Astrocyte of the cerebellum (primary cell): ENCODE results near the gene CDH18.

Source experiments
- DNase-seq: peaks from one replicate; pipeline ENCODE4 v3.0.0-alpha.2; 2011; ENCODE audit warnings: low read depth
- H3K4me3 ChIP-seq: 2 replicates; pipeline ENCODE4 v1.5.1; 2011; ENCODE audit warnings: mild to moderate bottlenecking, low read depth, low read length, moderate library complexity
- CTCF ChIP-seq: IDR thresholded peaks from 2 replicates; pipeline ENCODE4 v1.5.1; 2012; ENCODE audit warnings: low read length, low read depth, moderate library complexity, mild to moderate bottlenecking; ENCODE audit errors: missing control alignments
- in situ Hi-C: cut with HindIII; loops from 2 replicates; pipeline ENCODE4 v1.10.0; 2017; ENCODE audit warnings: low sequenced_read_pairs

Gene CDH18

GRCh38 chr5:19538607-19539006, 449.4 kb downstream of the CDH18 start:
- H3K4me3 ChIP-seq = no peak overlapping the region
- no peak for TF ChIP-seq CTCF
- no peak for DNase-seq
- in situ Hi-C loops = no loop called here

- in situ Hi-C loops = no loop called here
- H3K4me3 ChIP-seq = no peak overlapping the region
- TF ChIP-seq CTCF = no peak
- no peak for DNase-seq
Observed at GRCh38 chr5:19536387-19536786, 451.6 kb downstream of the CDH18 start.

GRCh38 chr5:19534751-19535150, 453.2 kb downstream of the CDH18 start:
- in situ Hi-C loops = no loop called here
- no peak for TF ChIP-seq CTCF
- no peak for DNase-seq
- no peak overlapping the region for H3K4me3 ChIP-seq

GRCh38 chr5:19532936-19533335, 455.1 kb downstream of the CDH18 start:
- DNase-seq = no peak
- no peak for TF ChIP-seq CTCF
- H3K4me3 ChIP-seq = no peak overlapping the region
- in situ Hi-C loops = no loop called here

GRCh38 chr5:19531374-19531952, 456.5 kb downstream of the CDH18 start:
- in situ Hi-C loops = no loop called here
- H3K4me3 ChIP-seq = no peak overlapping the region
- no peak for DNase-seq
- no peak for TF ChIP-seq CTCF

GRCh38 chr5:19519448-19519847, 468.6 kb downstream of the CDH18 start:
- DNase-seq = no peak
- no peak overlapping the region for H3K4me3 ChIP-seq
- no peak for TF ChIP-seq CTCF
- in situ Hi-C loops = no loop called here

- in situ Hi-C loops = no loop called here
- no peak for DNase-seq
- TF ChIP-seq CTCF = no peak
- no peak overlapping the region for H3K4me3 ChIP-seq
Observed at GRCh38 chr5:19498852-19499251, 489.1 kb downstream of the CDH18 start.
